ENCODE results near the gene SH3BGRL2.

SH3BGRL2 gene

GRCh38 chr6:79707621-79708020 lies 76.5 kb downstream of the SH3BGRL2 start:
- Histone ChIP-seq H3K4me1 (ENCODE audit: control insufficient read depth in 2 of 2, insufficient read depth in 2 of 2, low read length in 2 of 2) (no peaks in the 10 kb centered on the region), H3K4me3 (ENCODE audit: low read length in 2 of 2) (no peak overlapping the region), H3K27me3 (ENCODE audit: control insufficient read depth in 2 of 2, insufficient read depth in 2 of 2, low read length in 2 of 2) (no peaks in the 10 kb centered on the region), H3K9ac (ENCODE audit: low read depth in 1 of 2, low read length in 2 of 2) (no peak overlapping the region), H3K27ac (ENCODE audit: low read depth in 2 of 2, low read length in 2 of 2) (no peak overlapping the region), H3K9me3 (ENCODE audit: control insufficient read depth in 2 of 2, low read length in 2 of 2) (no peaks in the 10 kb centered on the region), H3K36me3 (ENCODE audit: control insufficient read depth in 2 of 2, insufficient read depth in 2 of 2, low read length in 2 of 2) (peaks cover 4 to 5% of the 10 kb centered on the region in 2 donors)

GRCh38 chr6:79708095-79708791 lies 77.1 kb downstream of the SH3BGRL2 start:
- H3K9ac ChIP-seq (ENCODE audit: low read depth in 1 of 2, low read length in 2 of 2): no peak overlapping the region
- H3K36me3 ChIP-seq (ENCODE audit: control insufficient read depth in 2 of 2, insufficient read depth in 2 of 2, low read length in 2 of 2): no peaks in the 10 kb centered on the region
- no peak overlapping the region for H3K27ac ChIP-seq (ENCODE audit: low read depth in 2 of 2, low read length in 2 of 2)
- no peaks in the 10 kb centered on the region for H3K27me3 ChIP-seq (ENCODE audit: control insufficient read depth in 2 of 2, insufficient read depth in 2 of 2, low read length in 2 of 2)
- H3K9me3 ChIP-seq (ENCODE audit: control insufficient read depth in 2 of 2, low read length in 2 of 2): no peaks in the 10 kb centered on the region
- H3K4me1 ChIP-seq (ENCODE audit: control insufficient read depth in 2 of 2, insufficient read depth in 2 of 2, low read length in 2 of 2): no peaks in the 10 kb centered on the region
- no peak overlapping the region for H3K4me3 ChIP-seq (ENCODE audit: low read length in 2 of 2)

- no peak overlapping the region for H3K27ac ChIP-seq (ENCODE audit: low read depth in 2 of 2, low read length in 2 of 2)
- H3K4me3 ChIP-seq (ENCODE audit: low read length in 2 of 2): no peak overlapping the region
- no peaks in the 10 kb centered on the region for H3K9me3 ChIP-seq (ENCODE audit: control insufficient read depth in 2 of 2, low read length in 2 of 2)
- no peaks in the 10 kb centered on the region for H3K27me3 ChIP-seq (ENCODE audit: control insufficient read depth in 2 of 2, insufficient read depth in 2 of 2, low read length in 2 of 2)
- H3K36me3 ChIP-seq (ENCODE audit: control insufficient read depth in 2 of 2, insufficient read depth in 2 of 2, low read length in 2 of 2): no peaks in the 10 kb centered on the region
- no peak overlapping the region for H3K9ac ChIP-seq (ENCODE audit: low read depth in 1 of 2, low read length in 2 of 2)
- no peaks in the 10 kb centered on the region for H3K4me1 ChIP-seq (ENCODE audit: control insufficient read depth in 2 of 2, insufficient read depth in 2 of 2, low read length in 2 of 2)
These were observed 79.0 kb downstream of the SH3BGRL2 start for GRCh38 chr6:79710127-79710526.

GRCh38 chr6:79711167-79711566 lies 80.0 kb downstream of the SH3BGRL2 start:
- Histone ChIP-seq H3K27ac (ENCODE audit: low read depth in 2 of 2, low read length in 2 of 2) (no peak overlapping the region), H3K36me3 (ENCODE audit: control insufficient read depth in 2 of 2, insufficient read depth in 2 of 2, low read length in 2 of 2) (no peaks in the 10 kb centered on the region), H3K4me1 (ENCODE audit: control insufficient read depth in 2 of 2, insufficient read depth in 2 of 2, low read length in 2 of 2) (no peaks in the 10 kb centered on the region), H3K9ac (ENCODE audit: low read depth in 1 of 2, low read length in 2 of 2) (no peak overlapping the region), H3K9me3 (ENCODE audit: control insufficient read depth in 2 of 2, low read length in 2 of 2) (no peaks in the 10 kb centered on the region), H3K4me3 (ENCODE audit: low read length in 2 of 2) (no peak overlapping the region), H3K27me3 (ENCODE audit: control insufficient read depth in 2 of 2, insufficient read depth in 2 of 2, low read length in 2 of 2) (no peaks in the 10 kb centered on the region)

GRCh38 chr6:79712144-79712543 lies 81.0 kb downstream of the SH3BGRL2 start:
- H3K36me3 ChIP-seq (ENCODE audit: control insufficient read depth in 2 of 2, insufficient read depth in 2 of 2, low read length in 2 of 2): no peaks in the 10 kb centered on the region
- no peak overlapping the region for H3K27ac ChIP-seq (ENCODE audit: low read depth in 2 of 2, low read length in 2 of 2)
- no peaks in the 10 kb centered on the region for H3K27me3 ChIP-seq (ENCODE audit: control insufficient read depth in 2 of 2, insufficient read depth in 2 of 2, low read length in 2 of 2)
- H3K4me1 ChIP-seq (ENCODE audit: control insufficient read depth in 2 of 2, insufficient read depth in 2 of 2, low read length in 2 of 2): no peaks in the 10 kb centered on the region
- H3K9ac ChIP-seq (ENCODE audit: low read depth in 1 of 2, low read length in 2 of 2): no peak overlapping the region
- H3K9me3 ChIP-seq (ENCODE audit: control insufficient read depth in 2 of 2, low read length in 2 of 2): no peaks in the 10 kb centered on the region
- H3K4me3 ChIP-seq (ENCODE audit: low read length in 2 of 2): no peak overlapping the region

- H3K9ac ChIP-seq (ENCODE audit: low read depth in 1 of 2, low read length in 2 of 2): no peak overlapping the region
- no peaks in the 10 kb centered on the region for H3K27me3 ChIP-seq (ENCODE audit: control insufficient read depth in 2 of 2, insufficient read depth in 2 of 2, low read length in 2 of 2)
- H3K9me3 ChIP-seq (ENCODE audit: control insufficient read depth in 2 of 2, low read length in 2 of 2): no peaks in the 10 kb centered on the region
- no peaks in the 10 kb centered on the region for H3K4me1 ChIP-seq (ENCODE audit: control insufficient read depth in 2 of 2, insufficient read depth in 2 of 2, low read length in 2 of 2)
- no peak overlapping the region for H3K4me3 ChIP-seq (ENCODE audit: low read length in 2 of 2)
- H3K36me3 ChIP-seq (ENCODE audit: control insufficient read depth in 2 of 2, insufficient read depth in 2 of 2, low read length in 2 of 2): no peaks in the 10 kb centered on the region
- H3K27ac ChIP-seq (ENCODE audit: low read depth in 2 of 2, low read length in 2 of 2): no peak overlapping the region
These were observed 81.5 kb downstream of the SH3BGRL2 start for GRCh38 chr6:79712616-79713135.

- Histone ChIP-seq H3K27ac (ENCODE audit: low read depth in 2 of 2, low read length in 2 of 2) (no peak overlapping the region), H3K4me3 (ENCODE audit: low read length in 2 of 2) (no peak overlapping the region), H3K27me3 (ENCODE audit: control insufficient read depth in 2 of 2, insufficient read depth in 2 of 2, low read length in 2 of 2) (no peaks in the 10 kb centered on the region), H3K4me1 (ENCODE audit: control insufficient read depth in 2 of 2, insufficient read depth in 2 of 2, low read length in 2 of 2) (no peaks in the 10 kb centered on the region), H3K36me3 (ENCODE audit: control insufficient read depth in 2 of 2, insufficient read depth in 2 of 2, low read length in 2 of 2) (no peaks in the 10 kb centered on the region), H3K9ac (ENCODE audit: low read depth in 1 of 2, low read length in 2 of 2) (no peak overlapping the region), H3K9me3 (ENCODE audit: control insufficient read depth in 2 of 2, low read length in 2 of 2) (no peaks in the 10 kb centered on the region)
These were observed 82.7 kb downstream of the SH3BGRL2 start for GRCh38 chr6:79713701-79714322.

GRCh38 chr6:79717989-79718388 lies 86.9 kb downstream of the SH3BGRL2 start:
- Histone ChIP-seq H3K9ac (ENCODE audit: low read depth in 1 of 2, low read length in 2 of 2) (no peak overlapping the region), H3K27me3 (ENCODE audit: control insufficient read depth in 2 of 2, insufficient read depth in 2 of 2, low read length in 2 of 2) (no peaks in the 10 kb centered on the region), H3K27ac (ENCODE audit: low read depth in 2 of 2, low read length in 2 of 2) (no peak overlapping the region), H3K9me3 (ENCODE audit: control insufficient read depth in 2 of 2, low read length in 2 of 2) (no peaks in the 10 kb centered on the region), H3K4me1 (ENCODE audit: control insufficient read depth in 2 of 2, insufficient read depth in 2 of 2, low read length in 2 of 2) (no peaks in the 10 kb centered on the region), H3K36me3 (ENCODE audit: control insufficient read depth in 2 of 2, insufficient read depth in 2 of 2, low read length in 2 of 2) (no peaks in the 10 kb centered on the region), H3K4me3 (ENCODE audit: low read length in 2 of 2) (no peak overlapping the region)

GRCh38 chr6:79718509-79719247 lies 87.5 kb downstream of the SH3BGRL2 start:
- Histone ChIP-seq H3K9me3 (ENCODE audit: control insufficient read depth in 2 of 2, low read length in 2 of 2) (no peaks in the 10 kb centered on the region), H3K27me3 (ENCODE audit: control insufficient read depth in 2 of 2, insufficient read depth in 2 of 2, low read length in 2 of 2) (no peaks in the 10 kb centered on the region), H3K27ac (ENCODE audit: low read depth in 2 of 2, low read length in 2 of 2) (no peak overlapping the region), H3K36me3 (ENCODE audit: control insufficient read depth in 2 of 2, insufficient read depth in 2 of 2, low read length in 2 of 2) (no peaks in the 10 kb centered on the region), H3K4me1 (ENCODE audit: control insufficient read depth in 2 of 2, insufficient read depth in 2 of 2, low read length in 2 of 2) (no peaks in the 10 kb centered on the region), H3K4me3 (ENCODE audit: low read length in 2 of 2) (no peak overlapping the region), H3K9ac (ENCODE audit: low read depth in 1 of 2, low read length in 2 of 2) (no peak overlapping the region)
